ENCODE data around the gene HM13. TPM values are rescaled to one million over a fixed set of nuclear protein-coding genes. Genes with fewer than 3 reads are reported as not detected.
"Not testable (repeated sequence)": the region's sequence is repeated elsewhere in the genome, so short reads cannot be mapped to it uniquely, and the experiment has no call there.

The HM13 gene
- total RNA-seq, 2 donors from 2014 or later, result 131 to 146 TPM

GRCh38 chr20:31568041-31568731, 53.9 kb downstream of the HM13 start:
- Mint-ChIP-seq H3K36me3 (ENCODE audit: insufficient read depth in 2 of 2) (peaks cover 1 to 3% of the 10 kb centered on the region in 2 donors), H3K27ac (no peak overlapping the region), H3K4me3 (no peak overlapping the region)

GRCh38 chr20:31568773-31569162, 54.5 kb downstream of the HM13 start:
- peaks cover 1 to 3% of the 10 kb centered on the region in 2 donors for H3K36me3 Mint-ChIP-seq (ENCODE audit: insufficient read depth in 2 of 2)
- no peak overlapping the region for H3K4me3 Mint-ChIP-seq
- no peak overlapping the region for H3K27ac Mint-ChIP-seq
- no peaks in the 10 kb centered on the region for H3K27me3 Mint-ChIP-seq (ENCODE audit: low read depth)
- H3K9me3 Mint-ChIP-seq, result no peaks in the 10 kb centered on the region
- no peak for ATAC-seq (replicated peaks in 1 of 2)
- H3K4me1 Mint-ChIP-seq (ENCODE audit: low read depth), result peaks cover 58% of the 10 kb centered on the region
- no peak for DNase-seq

More at GRCh38 chr20:31568041-31568731, 53.9 kb downstream of the HM13 start:
- Mint-ChIP-seq H3K27me3 (ENCODE audit: low read depth) (no peaks in the 10 kb centered on the region), H3K9me3 (no peaks in the 10 kb centered on the region), H3K4me1 (ENCODE audit: low read depth) (peaks cover 52% of the 10 kb centered on the region)
- no peak for ATAC-seq (replicated peaks in 1 of 2)
- no peak for DNase-seq

GRCh38 chr20:31569163-31570020, 55.1 kb downstream of the HM13 start:
- H3K9me3 Mint-ChIP-seq, result no peaks in the 10 kb centered on the region
- H3K4me3 Mint-ChIP-seq, result no peak overlapping the region
- peak; percentile 27 for ATAC-seq (replicated peaks in 1 of 2)
- H3K4me1 Mint-ChIP-seq (ENCODE audit: low read depth), result peaks cover 63% of the 10 kb centered on the region
- peaks cover 1 to 3% of the 10 kb centered on the region in 2 donors for H3K36me3 Mint-ChIP-seq (ENCODE audit: insufficient read depth in 2 of 2)
- DNase-seq, result peak; percentile 71 to 77
- no peaks in the 10 kb centered on the region for H3K27me3 Mint-ChIP-seq (ENCODE audit: low read depth)
- no peak overlapping the region for H3K27ac Mint-ChIP-seq

GRCh38 chr20:31570021-31570463, 55.8 kb downstream of the HM13 start:
- no peak overlapping the region for H3K4me3 Mint-ChIP-seq
- H3K9me3 Mint-ChIP-seq, result no peaks in the 10 kb centered on the region
- ATAC-seq (replicated peaks in 1 of 2) (no peak), DNase-seq (no peak)
- H3K27me3 Mint-ChIP-seq (ENCODE audit: low read depth), result no peaks in the 10 kb centered on the region
- H3K4me1 Mint-ChIP-seq (ENCODE audit: low read depth), result peaks cover 63% of the 10 kb centered on the region
- no peak overlapping the region for H3K27ac Mint-ChIP-seq
- peaks cover 0 to 1% of the 10 kb centered on the region in 2 donors for H3K36me3 Mint-ChIP-seq (ENCODE audit: insufficient read depth in 2 of 2)

GRCh38 chr20:31570735-31571617, 56.7 kb downstream of the HM13 start:
- Mint-ChIP-seq H3K27me3 (ENCODE audit: low read depth) (no peaks in the 10 kb centered on the region), H3K27ac (peak overlapping the region; percentile 93), H3K9me3 (no peaks in the 10 kb centered on the region), H3K4me1 (ENCODE audit: low read depth) (peaks cover 56% of the 10 kb centered on the region), H3K4me3 (peak overlapping the region; percentile 86 to 87), H3K36me3 (ENCODE audit: insufficient read depth in 2 of 2) (no peaks in the 10 kb centered on the region)
- DNase-seq (no peak), ATAC-seq (replicated peaks in 1 of 2) (no peak)

- Mint-ChIP-seq H3K4me3 (peak overlapping the region; percentile 86 to 87), H3K4me1 (ENCODE audit: low read depth) (peaks cover 44% of the 10 kb centered on the region), H3K9me3 (no peaks in the 10 kb centered on the region), H3K36me3 (ENCODE audit: insufficient read depth in 2 of 2) (no peaks in the 10 kb centered on the region), H3K27ac (peak overlapping the region; percentile 93), H3K27me3 (ENCODE audit: low read depth) (no peaks in the 10 kb centered on the region)
- DNase-seq (no peak), ATAC-seq (replicated peaks in 1 of 2) (no peak)
Observed at GRCh38 chr20:31572042-31572700, 57.9 kb downstream of the HM13 start.

GRCh38 chr20:31572701-31573554, 58.7 kb downstream of the HM13 start:
- H3K36me3 Mint-ChIP-seq (ENCODE audit: insufficient read depth in 2 of 2), result no peaks in the 10 kb centered on the region
- no peaks in the 10 kb centered on the region for H3K9me3 Mint-ChIP-seq
- H3K4me3 Mint-ChIP-seq, result peak overlapping the region; percentile 87 to 88
- DNase-seq (peak; percentile 84 to 88), ATAC-seq (replicated peaks in 1 of 2) (peak; percentile 85 to 86)
- H3K4me1 Mint-ChIP-seq (ENCODE audit: low read depth), result peaks cover 37% of the 10 kb centered on the region
- H3K27ac Mint-ChIP-seq, result peak overlapping the region; percentile 93
- H3K27me3 Mint-ChIP-seq (ENCODE audit: low read depth), result no peaks in the 10 kb centered on the region

GRCh38 chr20:31573555-31574321, 59.5 kb downstream of the HM13 start:
- ATAC-seq (replicated peaks in 1 of 2), result no peak
- H3K27me3 Mint-ChIP-seq (ENCODE audit: low read depth), result no peaks in the 10 kb centered on the region
- peak overlapping the region; percentile 87 to 88 for H3K4me3 Mint-ChIP-seq

GRCh38 chr20:31574986-31575385, 60.7 kb downstream of the HM13 start:
- ATAC-seq (replicated peaks in 1 of 2); H3K36me3 Mint-ChIP-seq (ENCODE audit: insufficient read depth in 2 of 2); H3K27me3 Mint-ChIP-seq (ENCODE audit: low read depth); DNase-seq; H3K4me3 Mint-ChIP-seq; H3K9me3 Mint-ChIP-seq; H3K27ac Mint-ChIP-seq: not testable (repeated sequence)
- peaks cover 26% of the 10 kb centered on the region for H3K4me1 Mint-ChIP-seq (ENCODE audit: low read depth)

More at GRCh38 chr20:31573555-31574321, 59.5 kb downstream of the HM13 start:
- Mint-ChIP-seq H3K27ac (peak overlapping the region; percentile 93), H3K4me1 (ENCODE audit: low read depth) (peaks cover 35% of the 10 kb centered on the region), H3K9me3 (no peaks in the 10 kb centered on the region), H3K36me3 (ENCODE audit: insufficient read depth in 2 of 2) (no peaks in the 10 kb centered on the region)
- DNase-seq, result no peak

- Mint-ChIP-seq H3K4me1 (ENCODE audit: low read depth) (peaks cover 20% of the 10 kb centered on the region), H3K27me3 (ENCODE audit: low read depth) (no peaks in the 10 kb centered on the region), H3K4me3 (no peak overlapping the region), H3K36me3 (ENCODE audit: insufficient read depth in 2 of 2) (no peaks in the 10 kb centered on the region), H3K27ac (no peak overlapping the region), H3K9me3 (no peaks in the 10 kb centered on the region)
- ATAC-seq (replicated peaks in 1 of 2) (no peak), DNase-seq (no peak)
Observed at GRCh38 chr20:31576751-31577150, 62.5 kb downstream of the HM13 start.

- Mint-ChIP-seq H3K27ac (no peak overlapping the region), H3K36me3 (ENCODE audit: insufficient read depth in 2 of 2) (no peaks in the 10 kb centered on the region)
Observed at GRCh38 chr20:31577194-31577593, 63.0 kb downstream of the HM13 start.

More at GRCh38 chr20:31577194-31577593, 63.0 kb downstream of the HM13 start:
- no peaks in the 10 kb centered on the region for H3K9me3 Mint-ChIP-seq
- peaks cover 16% of the 10 kb centered on the region for H3K4me1 Mint-ChIP-seq (ENCODE audit: low read depth)
- DNase-seq (no peak), ATAC-seq (replicated peaks in 1 of 2) (no peak)
- peak overlapping the region in 1 of 2 donors; percentile 37 for H3K4me3 Mint-ChIP-seq
- no peaks in the 10 kb centered on the region for H3K27me3 Mint-ChIP-seq (ENCODE audit: low read depth)

All from activated T-cell treated with anti-CD3 and anti-CD28 coated beads, Interleukin-2, amount 50 U/mL, for 72 hours (primary cell).